OCI-LY1 (cell line): ENCODE data around the gene CDH6.

Experiments
- CTCF ChIP-seq: fragments of 200-600 bp; sonication (generic), shearing (Covaris generic); IDR thresholded peaks from 2 replicates; pipeline ENCODE4 v1.5.1; 2017; ENCODE audit warnings: mild to moderate bottlenecking, antibody characterized with exemption, low read length, moderate library complexity, mixed read lengths
- EZH2 ChIP-seq: fragments of 200-600 bp; sonication (generic), shearing (Covaris generic); IDR thresholded peaks from 2 replicates; pipeline ENCODE4 v1.8.0; 2017; ENCODE audit warnings: borderline replicate concordance, mixed run types, mild to moderate bottlenecking, antibody characterized with exemption, low read length, moderate library complexity, mixed read lengths

- TF ChIP-seq CTCF (no peak), EZH2 (no peak)
Observed at GRCh38 chr5:31194892-31195555, 1.5 kb downstream of the CDH6 start.
